Mucosa of stomach (tissue), 1 donor: ENCODE results near the gene CRTC1.

Experiments
- H3K27me3 ChIP-seq: one replicate; pipeline ENCODE4 v1.7.0; 2013; ENCODE audit warnings: mild to moderate bottlenecking, low read length; ENCODE audit not compliant: control insufficient read depth, insufficient read depth
- H3K36me3 ChIP-seq: one replicate; pipeline ENCODE4 v1.7.0; 2013; ENCODE audit warnings: low read length; ENCODE audit not compliant: control insufficient read depth, insufficient read depth
- H3K4me1 ChIP-seq: one replicate; pipeline ENCODE4 v1.7.0; 2013; ENCODE audit warnings: mild to moderate bottlenecking, low read length; ENCODE audit not compliant: control insufficient read depth, insufficient read depth
- H3K4me3 ChIP-seq: one replicate; pipeline ENCODE4 v1.7.0; 2013; ENCODE audit warnings: low read length
- H3K9ac ChIP-seq: one replicate; pipeline ENCODE4 v1.7.0; 2013; ENCODE audit warnings: mild to moderate bottlenecking, low read length, moderate library complexity
- H3K9me3 ChIP-seq: one replicate; pipeline ENCODE4 v1.7.0; 2013; ENCODE audit warnings: mild to moderate bottlenecking, low read length, moderate library complexity; ENCODE audit not compliant: control insufficient read depth
- donor health status: Pancreatic carcinoma.

The CRTC1 gene

DNA sequence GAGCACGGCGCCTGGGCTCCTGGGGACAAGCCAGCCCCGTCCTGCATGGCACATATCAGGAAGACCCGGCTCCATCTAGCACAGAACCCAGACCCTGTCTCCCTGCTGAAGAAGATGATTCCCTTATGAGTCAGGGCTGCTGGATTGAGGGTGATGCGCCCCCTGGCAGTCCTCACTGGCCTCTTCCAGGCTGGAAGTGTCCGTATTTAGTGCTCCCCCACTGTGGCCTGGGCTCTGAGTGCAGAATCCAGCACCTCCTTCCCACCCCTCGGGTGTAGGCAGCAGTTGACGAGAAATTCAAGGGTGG is 92.8 kb downstream of the CRTC1 start:
- Histone ChIP-seq H3K9ac (no peak overlapping the region), H3K9me3 (no peaks in the 10 kb centered on the region), H3K36me3 (no peaks in the 10 kb centered on the region), H3K4me3 (no peak overlapping the region), H3K4me1 (no peaks in the 10 kb centered on the region), H3K27me3 (peaks cover 20% of the 10 kb centered on the region)

DNA sequence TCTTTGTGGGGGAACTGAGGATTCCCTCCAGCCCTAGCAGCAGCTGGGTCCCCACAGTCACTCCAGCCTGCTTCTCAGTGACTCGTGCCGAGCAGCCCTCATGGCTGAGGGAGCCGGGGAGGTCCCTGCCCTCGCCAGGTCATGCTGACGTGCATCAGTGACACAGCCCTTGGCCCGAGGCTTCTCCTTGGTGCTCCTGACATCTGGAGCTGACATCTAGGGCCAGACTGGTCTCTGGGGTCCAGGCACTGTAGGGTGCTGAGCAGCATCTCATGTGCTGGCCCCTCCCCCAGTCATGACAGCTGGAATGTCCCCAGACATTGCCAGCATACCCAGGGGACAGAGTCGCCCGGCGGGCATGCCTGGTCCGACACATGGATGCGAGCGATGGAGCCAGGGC is 93.3 kb downstream of the CRTC1 start:
- Histone ChIP-seq H3K4me1 (no peaks in the 10 kb centered on the region), H3K9ac (no peak overlapping the region), H3K4me3 (no peak overlapping the region), H3K9me3 (no peaks in the 10 kb centered on the region), H3K36me3 (no peaks in the 10 kb centered on the region), H3K27me3 (peaks cover 25% of the 10 kb centered on the region)

DNA sequence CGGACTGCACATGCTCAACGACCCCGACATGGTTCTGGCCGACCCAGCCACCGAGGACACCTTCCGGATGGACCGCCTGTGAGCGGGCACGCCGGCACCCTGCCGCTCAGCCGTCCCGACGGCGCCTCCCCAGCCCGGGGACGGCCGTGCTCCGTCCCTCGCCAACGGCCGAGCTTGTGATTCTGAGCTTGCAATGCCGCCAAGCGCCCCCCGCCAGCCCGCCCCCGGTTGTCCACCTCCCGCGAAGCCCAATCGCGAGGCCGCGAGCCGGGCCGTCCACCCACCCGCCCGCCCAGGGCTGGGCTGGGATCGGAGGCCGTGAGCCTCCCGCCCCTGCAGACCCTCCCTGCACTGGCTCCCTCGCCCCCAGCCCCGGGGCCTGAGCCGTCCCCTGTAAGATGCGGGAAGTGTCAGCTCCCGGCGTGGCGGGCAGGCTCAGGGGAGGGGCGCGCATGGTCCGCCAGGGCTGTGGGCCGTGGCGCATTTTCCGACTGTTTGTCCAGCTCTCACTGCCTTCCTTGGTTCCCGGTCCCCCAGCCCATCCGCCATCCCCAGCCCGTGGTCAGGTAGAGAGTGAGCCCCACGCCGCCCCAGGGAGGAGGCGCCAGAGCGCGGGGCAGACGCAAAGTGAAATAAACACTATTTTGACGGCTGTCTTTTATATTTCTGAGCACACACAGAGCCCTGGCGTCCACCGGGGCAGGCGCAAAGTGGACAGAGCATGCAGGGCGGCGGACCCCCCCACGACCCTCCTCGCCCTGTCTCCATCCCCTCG is 94.0 kb downstream of the CRTC1 start:
- H3K9me3 ChIP-seq: no peaks in the 10 kb centered on the region
- peaks cover 25% of the 10 kb centered on the region for H3K27me3 ChIP-seq
- H3K9ac ChIP-seq: no peak overlapping the region
- H3K36me3 ChIP-seq: no peaks in the 10 kb centered on the region
- peaks cover 5% of the 10 kb centered on the region for H3K4me1 ChIP-seq
- no peak overlapping the region for H3K4me3 ChIP-seq

DNA sequence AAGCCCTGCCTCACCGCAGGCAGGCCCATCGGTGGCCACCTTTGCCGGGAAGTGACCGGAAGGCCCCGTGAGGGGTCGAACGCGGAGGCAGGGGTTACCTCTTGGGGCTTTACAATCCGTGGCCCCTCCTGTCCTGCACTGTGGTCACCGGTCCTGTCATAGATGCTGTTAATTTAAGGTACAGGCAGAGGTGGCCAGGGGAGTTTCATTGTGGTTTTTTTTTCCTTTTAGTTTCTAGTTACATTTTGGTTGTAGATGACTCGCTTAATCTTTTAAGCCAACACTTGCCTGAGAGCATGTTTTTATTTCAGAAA is 94.6 kb downstream of the CRTC1 start:
- Histone ChIP-seq H3K4me1 (peaks cover 5% of the 10 kb centered on the region), H3K9me3 (no peaks in the 10 kb centered on the region), H3K36me3 (no peaks in the 10 kb centered on the region), H3K4me3 (no peak overlapping the region), H3K9ac (no peak overlapping the region), H3K27me3 (peaks cover 25% of the 10 kb centered on the region)

DNA sequence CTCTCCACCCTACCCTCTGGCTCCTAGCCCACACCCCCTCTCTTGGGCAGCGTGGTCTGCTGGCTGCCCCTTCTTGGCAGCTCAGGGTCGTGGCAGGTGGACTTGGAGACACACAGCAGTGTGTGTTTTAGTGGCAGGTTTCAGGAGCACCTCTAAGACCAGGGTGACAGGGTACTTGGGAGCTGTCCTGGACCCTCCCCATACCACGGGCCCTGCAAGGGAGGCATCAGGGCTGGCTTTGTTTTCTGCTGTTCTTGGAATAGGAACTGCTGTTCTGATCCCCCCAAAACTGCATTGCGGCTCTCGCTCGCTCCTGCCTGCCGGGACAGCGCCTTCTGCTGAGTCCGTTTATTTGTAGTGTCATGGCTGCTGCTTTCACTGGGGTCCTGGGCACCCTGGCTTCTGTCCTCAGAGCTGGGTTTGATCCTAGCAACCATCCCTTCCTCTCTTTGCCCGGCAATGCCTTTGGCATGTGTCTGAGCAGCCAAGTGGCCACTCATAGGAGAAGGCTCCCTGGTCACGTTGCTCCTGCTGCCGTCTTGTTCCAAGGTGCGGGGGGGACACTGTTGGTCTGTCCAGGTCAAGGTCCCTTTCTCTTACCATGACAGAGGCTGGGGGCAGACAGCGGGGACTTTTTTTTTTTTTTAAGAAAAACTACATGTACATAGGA is 95.5 kb downstream of the CRTC1 start:
- no peaks in the 10 kb centered on the region for H3K36me3 ChIP-seq
- peaks cover 25% of the 10 kb centered on the region for H3K27me3 ChIP-seq
- H3K4me1 ChIP-seq: peaks cover 5% of the 10 kb centered on the region
- H3K9me3 ChIP-seq: no peaks in the 10 kb centered on the region
- H3K9ac ChIP-seq: no peak overlapping the region
- no peak overlapping the region for H3K4me3 ChIP-seq

DNA sequence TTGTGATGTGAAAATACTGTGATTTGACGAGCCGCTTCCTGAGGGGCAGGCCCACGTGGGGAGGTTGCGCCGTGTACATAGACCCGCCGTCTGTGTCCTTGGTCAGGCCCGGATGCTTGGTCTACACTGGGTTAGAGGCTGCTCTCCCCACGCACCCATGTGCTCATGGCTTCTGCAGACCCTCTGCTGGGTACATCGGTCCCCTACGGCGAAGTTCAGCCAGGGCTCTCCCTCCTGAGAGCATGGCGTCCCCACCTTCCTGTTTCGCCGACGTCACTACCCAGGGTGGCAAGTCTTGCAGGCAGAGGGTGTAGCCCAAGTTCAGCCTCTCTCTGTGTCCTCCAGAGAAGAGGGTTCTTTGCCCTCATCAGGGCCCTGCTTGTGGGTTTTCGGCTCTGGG is 96.6 kb downstream of the CRTC1 start:
- no peak overlapping the region for H3K4me3 ChIP-seq
- H3K9ac ChIP-seq: no peak overlapping the region
- H3K27me3 ChIP-seq: peaks cover 30% of the 10 kb centered on the region
- no peaks in the 10 kb centered on the region for H3K9me3 ChIP-seq
- peaks cover 9% of the 10 kb centered on the region for H3K4me1 ChIP-seq
- H3K36me3 ChIP-seq: no peaks in the 10 kb centered on the region

DNA sequence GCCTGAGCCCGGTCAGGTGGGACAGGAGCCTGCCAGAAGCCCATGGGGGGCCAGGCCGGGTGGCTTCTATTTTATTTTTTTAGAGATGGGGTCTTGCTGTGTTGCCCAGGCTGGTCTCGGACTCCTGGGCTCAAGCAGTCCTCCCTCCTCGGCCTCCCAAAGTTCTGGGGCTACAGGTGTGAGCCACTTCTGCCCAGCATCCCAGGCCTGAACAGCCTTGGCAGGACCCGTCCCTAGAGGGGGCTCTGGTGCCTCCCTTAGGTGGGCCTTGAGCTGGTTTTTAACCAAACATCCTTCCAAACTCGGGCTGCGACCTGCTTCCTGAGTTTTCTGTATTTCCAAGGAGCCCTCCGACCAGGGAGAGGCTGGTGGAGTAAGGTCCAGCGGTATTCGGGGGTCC is 97.2 kb downstream of the CRTC1 start:
- peaks cover 13% of the 10 kb centered on the region for H3K4me1 ChIP-seq
- H3K9me3 ChIP-seq: no peaks in the 10 kb centered on the region
- H3K4me3 ChIP-seq: no peak overlapping the region
- H3K27me3 ChIP-seq: peaks cover 34% of the 10 kb centered on the region
- no peaks in the 10 kb centered on the region for H3K36me3 ChIP-seq
- H3K9ac ChIP-seq: no peak overlapping the region

DNA sequence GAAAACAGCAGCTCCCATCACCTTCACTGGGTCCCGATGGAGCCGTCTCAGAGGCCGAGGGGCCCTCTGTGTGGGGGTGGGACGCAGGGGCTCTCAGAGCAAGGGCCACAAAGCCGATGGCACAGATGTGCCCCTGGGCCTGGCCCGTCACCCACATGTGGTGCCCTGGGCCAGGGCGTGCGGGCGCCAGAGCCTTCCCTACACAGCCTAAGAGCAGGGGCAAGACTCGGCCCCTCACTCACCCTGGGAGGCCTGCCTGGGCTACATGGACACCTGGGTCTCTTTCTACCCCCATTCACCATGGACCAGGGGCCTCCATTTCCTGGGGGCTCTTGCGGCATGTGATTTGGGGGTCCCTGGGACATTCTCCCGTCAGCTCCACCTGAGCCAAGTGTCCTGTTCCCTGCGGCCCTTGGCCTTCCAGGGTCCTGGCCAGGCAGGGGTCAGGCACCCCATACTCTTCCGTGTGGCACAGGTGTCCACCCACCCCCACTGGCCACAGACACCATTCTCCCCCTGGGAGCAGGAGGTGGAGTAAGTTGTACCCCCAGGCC is 97.6 kb downstream of the CRTC1 start:
- Histone ChIP-seq H3K4me1 (peaks cover 16% of the 10 kb centered on the region), H3K27me3 (peaks cover 37% of the 10 kb centered on the region), H3K4me3 (no peak overlapping the region), H3K9me3 (no peaks in the 10 kb centered on the region), H3K9ac (no peak overlapping the region), H3K36me3 (no peaks in the 10 kb centered on the region)

DNA sequence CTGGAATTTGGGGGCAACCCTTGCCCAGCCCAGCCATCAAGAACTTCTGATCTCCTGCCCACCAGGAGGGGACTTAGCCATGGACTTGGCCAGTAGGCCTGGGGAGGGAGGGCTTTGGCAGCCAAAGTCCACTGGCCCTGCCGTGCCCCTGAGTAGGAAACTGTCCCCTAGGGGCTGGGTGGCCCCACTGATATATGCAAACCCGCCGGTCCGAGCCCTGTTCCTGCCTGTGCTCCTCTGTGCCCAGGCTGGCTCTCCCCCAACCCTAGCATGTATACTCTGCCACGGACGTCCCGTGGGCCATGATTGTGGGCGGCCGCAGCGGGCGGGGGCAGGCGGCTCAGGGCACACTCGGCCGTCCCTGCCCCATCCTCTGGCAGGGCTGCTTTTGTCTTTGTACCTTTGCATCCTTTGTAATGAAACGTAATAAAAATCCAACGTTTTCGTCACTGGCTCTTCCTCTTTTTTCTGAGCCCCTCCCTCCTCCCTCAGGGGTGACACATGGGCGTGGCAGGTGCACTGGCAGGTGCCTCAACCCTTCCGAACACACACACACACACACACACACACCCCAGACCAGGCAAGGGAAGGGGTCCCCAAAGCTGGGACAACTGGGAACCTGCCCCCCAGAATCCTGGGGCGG is 98.5 kb downstream of the CRTC1 start:
- Histone ChIP-seq H3K4me3 (no peak overlapping the region), H3K9me3 (no peaks in the 10 kb centered on the region), H3K36me3 (no peaks in the 10 kb centered on the region), H3K27me3 (peaks cover 45% of the 10 kb centered on the region), H3K4me1 (peaks cover 18% of the 10 kb centered on the region), H3K9ac (no peak overlapping the region)

DNA sequence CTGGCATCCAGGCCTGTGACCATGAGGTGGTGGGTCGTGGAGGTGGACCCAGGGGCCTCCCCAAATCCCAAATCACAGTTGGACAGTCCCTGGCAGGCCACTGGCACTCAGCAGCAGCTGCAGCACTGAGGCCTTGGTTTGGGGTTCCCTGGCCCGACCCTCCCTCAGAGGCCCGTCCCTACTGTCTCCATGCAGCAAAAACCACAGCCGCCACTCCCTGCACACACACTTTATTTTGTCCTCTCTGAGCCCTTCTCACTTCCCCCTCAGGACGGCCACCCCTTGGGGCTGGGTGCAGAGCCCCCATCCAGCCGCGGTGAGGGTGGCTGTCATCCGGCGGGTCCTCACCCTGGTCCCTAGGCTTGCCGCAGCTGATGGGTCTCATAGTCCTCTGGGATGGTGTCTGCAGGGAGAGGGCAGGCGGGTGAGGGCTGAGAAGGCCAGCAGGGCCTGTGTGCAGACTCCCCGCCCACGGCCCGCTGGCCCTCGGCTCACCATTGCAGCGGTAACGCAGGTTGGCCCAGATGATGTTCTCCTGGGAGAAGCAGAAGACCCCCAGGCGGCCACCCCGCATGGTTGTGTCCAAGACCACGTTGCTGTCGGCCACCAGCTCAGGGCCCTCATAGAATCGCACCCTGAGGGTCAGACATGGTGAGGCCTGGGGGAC is 99.2 kb downstream of the CRTC1 start:
- Histone ChIP-seq H3K9ac (no peak overlapping the region), H3K36me3 (no peaks in the 10 kb centered on the region), H3K4me1 (peaks cover 18% of the 10 kb centered on the region), H3K4me3 (no peak overlapping the region), H3K27me3 (peaks cover 51% of the 10 kb centered on the region), H3K9me3 (no peaks in the 10 kb centered on the region)

DNA sequence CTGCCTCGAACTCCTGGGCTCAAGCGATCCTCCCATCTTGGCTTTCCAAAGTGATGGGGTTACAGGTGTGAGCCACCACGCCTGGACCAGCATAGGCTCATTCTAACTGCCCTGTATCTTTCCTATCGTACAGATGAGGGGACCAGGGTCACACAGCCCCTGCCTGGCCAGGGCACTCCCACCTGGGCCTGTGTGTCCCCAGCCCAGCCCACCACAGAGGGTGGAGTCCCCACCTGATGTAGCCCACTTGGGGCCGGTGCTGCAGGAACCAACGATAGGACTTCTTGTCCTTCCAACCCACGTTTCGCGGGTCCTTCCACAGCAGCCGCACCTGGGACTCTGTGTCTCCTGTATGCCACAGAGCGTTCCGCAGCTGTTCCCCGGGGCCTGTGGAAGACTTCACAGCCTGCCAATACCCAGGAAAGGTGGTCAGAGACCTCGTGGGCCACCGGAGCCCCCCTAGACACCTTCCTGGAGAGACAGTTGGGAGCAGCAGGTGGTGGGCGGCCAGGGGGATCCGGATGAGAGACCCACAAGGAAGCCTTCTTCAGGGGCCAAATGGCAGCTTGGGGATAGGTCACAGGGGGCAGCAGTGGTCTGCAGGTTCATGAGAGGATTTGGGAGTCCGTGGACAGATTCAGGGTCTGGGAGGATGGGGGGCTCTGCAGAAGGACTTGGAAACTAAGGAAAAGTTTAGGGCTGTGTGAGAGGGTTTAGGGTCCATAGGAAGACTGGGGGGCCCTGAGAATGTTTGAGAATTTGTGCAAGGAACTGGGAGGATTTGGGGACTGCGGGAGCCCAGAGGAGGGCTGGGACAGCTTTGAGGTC is 100.7 kb downstream of the CRTC1 start:
- no peaks in the 10 kb centered on the region for H3K36me3 ChIP-seq
- no peak overlapping the region for H3K4me3 ChIP-seq
- peaks cover 26% of the 10 kb centered on the region for H3K4me1 ChIP-seq
- peaks cover 52% of the 10 kb centered on the region for H3K27me3 ChIP-seq
- H3K9me3 ChIP-seq: no peaks in the 10 kb centered on the region
- no peak overlapping the region for H3K9ac ChIP-seq
